Measurements from ENCODE around the gene RAD23B. TPM values are rescaled to one million over a fixed set of nuclear protein-coding genes. Genes with fewer than 3 reads are reported as not detected.
A peak's percentile ranks its signal among the peaks of the same experiment; 100 is the strongest.

Gene RAD23B
- total RNA-seq, 2 donors from 2014 or later, result 58.3 to 85.6 TPM

DNA sequence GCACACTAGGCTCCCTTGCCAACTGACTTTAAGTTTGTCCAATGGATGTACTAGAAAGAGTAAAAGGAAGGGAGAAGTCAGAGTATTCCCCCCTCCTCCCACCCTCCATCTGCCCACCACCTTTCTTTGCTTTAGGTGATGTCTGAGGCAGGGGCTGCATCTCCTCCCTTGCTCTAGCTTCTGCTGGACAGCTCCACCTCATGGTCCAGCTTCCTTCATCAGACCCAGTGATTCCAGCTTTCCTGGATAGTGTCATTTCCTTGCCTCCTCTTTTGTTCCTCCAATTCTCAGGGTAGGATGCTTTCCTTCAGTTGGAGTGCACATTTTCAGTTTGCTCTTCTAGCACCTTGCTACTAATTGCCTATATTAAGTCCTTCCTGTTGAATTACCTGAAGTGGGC, 67.4 kb downstream of the RAD23B start:
- Histone ChIP-seq H3K4me1 (no peaks in the 10 kb centered on the region), H3K36me3 (no peaks in the 10 kb centered on the region), H3K27ac (no peak overlapping the region), H3K27me3 (no peaks in the 10 kb centered on the region), H3K9me3 (peaks cover 0 to 10% of the 10 kb centered on the region in 2 donors), H3K4me3 (no peak overlapping the region)
- no peak for DNase-seq (ENCODE audit: low spot score)
- TF ChIP-seq, protein P1, sequence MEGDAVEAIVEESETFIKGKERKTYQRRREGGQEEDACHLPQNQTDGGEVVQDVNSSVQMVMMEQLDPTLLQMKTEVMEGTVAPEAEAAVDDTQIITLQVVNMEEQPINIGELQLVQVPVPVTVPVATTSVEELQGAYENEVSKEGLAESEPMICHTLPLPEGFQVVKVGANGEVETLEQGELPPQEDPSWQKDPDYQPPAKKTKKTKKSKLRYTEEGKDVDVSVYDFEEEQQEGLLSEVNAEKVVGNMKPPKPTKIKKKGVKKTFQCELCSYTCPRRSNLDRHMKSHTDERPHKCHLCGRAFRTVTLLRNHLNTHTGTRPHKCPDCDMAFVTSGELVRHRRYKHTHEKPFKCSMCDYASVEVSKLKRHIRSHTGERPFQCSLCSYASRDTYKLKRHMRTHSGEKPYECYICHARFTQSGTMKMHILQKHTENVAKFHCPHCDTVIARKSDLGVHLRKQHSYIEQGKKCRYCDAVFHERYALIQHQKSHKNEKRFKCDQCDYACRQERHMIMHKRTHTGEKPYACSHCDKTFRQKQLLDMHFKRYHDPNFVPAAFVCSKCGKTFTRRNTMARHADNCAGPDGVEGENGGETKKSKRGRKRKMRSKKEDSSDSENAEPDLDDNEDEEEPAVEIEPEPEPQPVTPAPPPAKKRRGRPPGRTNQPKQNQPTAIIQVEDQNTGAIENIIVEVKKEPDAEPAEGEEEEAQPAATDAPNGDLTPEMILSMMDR (IDR thresholded peaks at IDR 0.05), result no peak

DNA sequence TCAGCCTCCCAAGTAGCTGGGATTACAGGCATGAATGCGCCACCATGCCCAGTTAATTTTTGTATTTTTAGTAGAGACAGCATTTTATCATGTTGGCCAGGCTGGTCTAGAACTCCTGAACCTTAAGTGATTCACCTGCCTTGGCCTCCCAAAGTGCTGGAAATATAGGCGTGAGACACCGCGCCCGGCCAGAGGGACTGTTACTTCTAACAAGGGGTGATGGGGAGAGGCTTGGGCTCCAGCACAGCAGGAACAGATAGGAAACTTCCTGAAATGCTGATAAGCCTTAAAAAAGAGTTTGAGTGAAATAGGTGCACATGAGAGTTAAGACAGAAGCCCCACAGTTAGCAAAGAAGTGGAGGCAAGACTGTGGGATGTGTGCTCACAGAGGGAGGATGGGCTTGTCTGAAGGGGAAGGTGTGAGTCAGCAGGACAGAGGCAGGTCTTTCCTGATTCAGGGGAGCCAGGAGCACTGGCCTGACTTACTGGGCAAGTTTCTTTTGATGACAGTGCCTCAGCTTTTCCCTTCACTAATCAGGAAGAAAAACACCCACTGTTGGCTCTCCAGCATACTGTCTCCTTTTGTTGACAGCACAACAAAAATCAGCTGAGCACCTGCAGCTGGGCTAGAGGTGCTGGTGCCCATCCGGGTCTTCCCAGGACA, 68.4 kb downstream of the RAD23B start:
- Histone ChIP-seq H3K27ac (no peak overlapping the region), H3K36me3 (no peaks in the 10 kb centered on the region), H3K27me3 (no peaks in the 10 kb centered on the region), H3K4me1 (no peaks in the 10 kb centered on the region), H3K4me3 (no peak overlapping the region), H3K9me3 (peaks cover 0 to 10% of the 10 kb centered on the region in 2 donors)
- TF ChIP-seq, protein P1 (IDR thresholded peaks at IDR 0.05), result no peak
- DNase-seq (ENCODE audit: low spot score), result peak; percentile 49

DNA sequence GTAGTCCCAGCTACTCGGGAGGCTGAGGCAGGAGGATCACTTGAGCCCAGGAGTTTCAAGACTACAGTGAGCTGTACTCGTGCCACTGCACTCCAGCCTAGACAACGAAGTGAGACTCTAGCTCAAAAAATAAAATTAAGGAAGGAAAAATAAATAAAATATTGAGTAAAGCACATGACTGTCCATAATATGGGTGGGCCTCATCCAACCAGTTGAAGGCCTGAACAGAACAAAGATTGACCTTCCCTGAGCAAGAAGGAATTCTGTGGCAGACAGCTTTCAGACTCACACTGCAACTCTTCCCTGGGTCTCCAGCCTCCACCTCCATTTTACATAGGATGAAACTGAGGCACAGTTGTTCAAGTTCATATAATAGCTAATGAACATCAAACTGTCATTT, 72.3 kb downstream of the RAD23B start:
- TF ChIP-seq, protein P1 (IDR thresholded peaks at IDR 0.05), result no peak
- Histone ChIP-seq H3K36me3 (no peaks in the 10 kb centered on the region), H3K27ac (no peak overlapping the region), H3K9me3 (peaks cover 0 to 10% of the 10 kb centered on the region in 2 donors), H3K4me3 (no peak overlapping the region), H3K27me3 (no peaks in the 10 kb centered on the region), H3K4me1 (no peaks in the 10 kb centered on the region)
- no peak for DNase-seq (ENCODE audit: low spot score)

DNA sequence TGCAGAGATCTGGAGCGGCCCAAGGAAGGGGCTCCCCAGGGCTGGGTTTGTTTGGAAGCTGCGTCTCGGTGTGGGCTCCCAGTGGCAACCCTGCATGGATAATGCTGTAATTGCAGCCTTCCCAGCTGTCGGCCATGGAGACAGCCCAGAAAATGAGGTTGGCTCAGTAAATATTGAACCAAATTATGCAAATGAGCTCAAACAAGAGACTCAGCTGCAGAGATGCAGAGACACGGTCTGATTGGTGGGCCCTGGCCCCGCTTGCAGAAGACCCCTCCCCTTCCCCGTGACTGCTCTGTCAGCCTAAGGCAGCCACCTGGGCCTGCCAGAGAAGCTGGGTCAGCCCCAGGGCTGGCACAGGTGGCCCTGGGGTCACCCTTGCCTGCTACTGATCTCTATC, 75.9 kb downstream of the RAD23B start:
- Histone ChIP-seq H3K4me3 (no peak overlapping the region), H3K9me3 (peaks cover 0 to under 1% of the 10 kb centered on the region in 2 donors), H3K27me3 (no peaks in the 10 kb centered on the region), H3K4me1 (no peaks in the 10 kb centered on the region), H3K36me3 (no peaks in the 10 kb centered on the region), H3K27ac (no peak overlapping the region)
- TF ChIP-seq, protein P1 (IDR thresholded peaks at IDR 0.05), result no peak
- no peak for DNase-seq (ENCODE audit: low spot score)

DNA sequence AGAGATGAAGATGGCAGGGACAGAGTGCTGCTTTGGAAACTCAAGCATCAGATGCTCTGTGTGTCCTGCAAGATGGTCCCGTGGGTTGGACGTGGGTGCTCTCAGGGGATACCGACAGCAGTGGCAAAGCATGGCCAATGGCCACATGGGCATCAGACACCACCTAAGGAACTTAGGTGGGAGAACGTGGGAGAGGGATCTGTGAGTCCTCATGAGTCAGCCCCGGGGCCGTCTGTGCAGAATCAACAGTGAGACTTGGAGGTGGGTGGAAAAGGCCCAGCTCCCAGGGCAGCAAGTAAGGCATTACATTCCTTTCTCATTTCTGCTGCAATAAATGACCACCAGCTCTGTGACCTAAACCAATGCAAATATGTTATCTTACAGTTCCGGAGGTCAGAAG, 77.0 kb downstream of the RAD23B start:
- H3K9me3 ChIP-seq, result no peaks in the 10 kb centered on the region
- TF ChIP-seq, protein P1 (IDR thresholded peaks at IDR 0.05), result no peak
- no peaks in the 10 kb centered on the region for H3K27me3 ChIP-seq
- no peaks in the 10 kb centered on the region for H3K36me3 ChIP-seq
- no peak overlapping the region for H3K27ac ChIP-seq
- H3K4me1 ChIP-seq, result no peaks in the 10 kb centered on the region
- no peak for DNase-seq (ENCODE audit: low spot score)
- no peak overlapping the region for H3K4me3 ChIP-seq

DNA sequence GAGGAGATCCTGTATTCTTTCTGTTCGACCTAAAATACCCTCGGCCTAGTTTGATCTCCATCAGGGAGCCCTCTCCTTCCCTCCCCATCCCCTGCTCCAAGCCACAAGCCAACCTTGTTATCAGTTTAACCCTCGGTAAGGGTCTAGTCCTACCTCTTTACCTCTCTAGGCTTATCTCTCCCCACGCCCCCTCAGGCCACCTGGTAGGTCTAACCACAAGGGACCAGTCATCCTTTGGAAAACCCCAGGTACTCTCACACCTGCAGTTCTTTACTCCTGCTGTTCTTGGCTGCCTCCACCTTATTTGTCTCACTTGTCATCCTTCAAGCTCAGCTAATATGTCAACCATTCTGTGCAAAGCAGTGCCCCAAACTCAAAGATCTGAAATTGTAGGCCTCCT, 78.7 kb downstream of the RAD23B start:
- TF ChIP-seq, protein P1 (IDR thresholded peaks at IDR 0.05), result no peak
- no peaks in the 10 kb centered on the region for H3K4me1 ChIP-seq
- H3K27me3 ChIP-seq, result no peaks in the 10 kb centered on the region
- H3K9me3 ChIP-seq, result no peaks in the 10 kb centered on the region
- no peaks in the 10 kb centered on the region for H3K36me3 ChIP-seq
- no peak overlapping the region for H3K4me3 ChIP-seq
- no peak for DNase-seq (ENCODE audit: low spot score)
- H3K27ac ChIP-seq, result no peak overlapping the region

All from right atrium auricular region (tissue), 2 donors.